Tibial nerve (tissue), 4 donors: Measurements from ENCODE around the gene PIK3AP1.

ENCODE experiments used
- EP300 ChIP-seq, 2 donors: sonication (generic); formaldehyde crosslinking; IDR thresholded peaks; one replicate each; pipeline ENCODE4 v1.6.1; 2017; ENCODE audit warnings: antibody characterized with exemption in 2 of 2, mild to moderate bottlenecking in 1 of 2
- TF ChIP-seq, protein P1 (sequence below), 5 experiments: fragments of 200-600 bp in 3 of 5; fragments of 450-650 bp in 2 of 5; sonication (generic) in 3 of 5; IDR thresholded peaks; one replicate each; pipeline ENCODE4 v1.5.1; 2016 to 2019; ENCODE audit warnings: antibody characterized with exemption in 5 of 5, mild to moderate bottlenecking in 3 of 5, moderate library complexity in 2 of 5

DNA sequence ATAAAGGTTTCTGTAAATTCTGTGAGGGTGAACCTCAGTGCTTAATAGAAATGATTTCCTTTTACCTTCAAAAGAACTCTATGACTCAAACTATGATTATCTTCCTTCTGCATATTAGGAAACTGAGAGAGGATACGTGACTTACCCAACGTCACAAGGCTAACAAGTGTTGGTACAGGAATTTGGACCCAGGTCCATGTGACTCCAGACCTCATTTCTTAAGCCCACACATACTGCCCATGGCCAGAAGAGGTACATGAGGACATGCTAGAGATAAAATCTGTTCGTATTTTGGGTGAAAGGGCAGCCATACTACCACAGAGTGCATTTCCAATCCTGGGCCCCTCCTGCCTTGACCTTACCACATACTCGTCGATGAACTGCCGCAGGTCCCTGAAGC is 72.0 kb downstream of the PIK3AP1 start:
- TF ChIP-seq, protein P1, sequence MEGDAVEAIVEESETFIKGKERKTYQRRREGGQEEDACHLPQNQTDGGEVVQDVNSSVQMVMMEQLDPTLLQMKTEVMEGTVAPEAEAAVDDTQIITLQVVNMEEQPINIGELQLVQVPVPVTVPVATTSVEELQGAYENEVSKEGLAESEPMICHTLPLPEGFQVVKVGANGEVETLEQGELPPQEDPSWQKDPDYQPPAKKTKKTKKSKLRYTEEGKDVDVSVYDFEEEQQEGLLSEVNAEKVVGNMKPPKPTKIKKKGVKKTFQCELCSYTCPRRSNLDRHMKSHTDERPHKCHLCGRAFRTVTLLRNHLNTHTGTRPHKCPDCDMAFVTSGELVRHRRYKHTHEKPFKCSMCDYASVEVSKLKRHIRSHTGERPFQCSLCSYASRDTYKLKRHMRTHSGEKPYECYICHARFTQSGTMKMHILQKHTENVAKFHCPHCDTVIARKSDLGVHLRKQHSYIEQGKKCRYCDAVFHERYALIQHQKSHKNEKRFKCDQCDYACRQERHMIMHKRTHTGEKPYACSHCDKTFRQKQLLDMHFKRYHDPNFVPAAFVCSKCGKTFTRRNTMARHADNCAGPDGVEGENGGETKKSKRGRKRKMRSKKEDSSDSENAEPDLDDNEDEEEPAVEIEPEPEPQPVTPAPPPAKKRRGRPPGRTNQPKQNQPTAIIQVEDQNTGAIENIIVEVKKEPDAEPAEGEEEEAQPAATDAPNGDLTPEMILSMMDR (IDR thresholded peaks at IDR 0.05): no peak
- TF ChIP-seq EP300 (IDR thresholded peaks at IDR 0.05): no peak
